GM11168 (cell line): ENCODE measurements around the gene RNF141.

Experiments
- in situ Hi-C: fragments of 300-500 bp; cut with MboI; formaldehyde crosslinking; loops from one replicate; pipeline ENCODE4 v1.12.0; 2022; ENCODE audit warnings: low sequenced_read_pairs; ENCODE audit not compliant: unreplicated experiment

RNF141 gene

GRCh38 chr11:10561947-10562346, 21.0 kb upstream of the RNF141 start:
- in situ Hi-C loops = no loop called here

- in situ Hi-C loops = no loop called here
These were observed 20.2 kb upstream of the RNF141 start for GRCh38 chr11:10561043-10561818.

GRCh38 chr11:10558288-10558687, 17.3 kb upstream of the RNF141 start:
- in situ Hi-C loops = no loop called here

- in situ Hi-C loops = no loop called here
These were observed 15.6 kb upstream of the RNF141 start for GRCh38 chr11:10556590-10556989.

GRCh38 chr11:10551845-10552352, 10.9 kb upstream of the RNF141 start:
- in situ Hi-C loops = no loop called here

GRCh38 chr11:10551290-10551592, 10.3 kb upstream of the RNF141 start:
- in situ Hi-C loops = no loop called here

GRCh38 chr11:10550503-10551289, 9.7 kb upstream of the RNF141 start:
- in situ Hi-C loops = no loop called here

- in situ Hi-C loops = no loop called here
These were observed 3.8 kb upstream of the RNF141 start for GRCh38 chr11:10544491-10545465.

GRCh38 chr11:10543782-10544181, 2.8 kb upstream of the RNF141 start:
- in situ Hi-C loops = no loop called here

- in situ Hi-C loops = no loop called here
These were observed 1.8 kb upstream of the RNF141 start for GRCh38 chr11:10542776-10543175.

GRCh38 chr11:10541561-10541930, 559 bp upstream of the RNF141 start:
- in situ Hi-C loops = no loop called here

GRCh38 chr11:10540546-10540914, 457 bp downstream of the RNF141 start:
- in situ Hi-C loops = no loop called here

- in situ Hi-C loops = no loop called here
These were observed 1.6 kb downstream of the RNF141 start for GRCh38 chr11:10539339-10539738.

GRCh38 chr11:10538924-10539323, 2.1 kb downstream of the RNF141 start:
- in situ Hi-C loops = no loop called here

- in situ Hi-C loops = no loop called here
These were observed 3.4 kb downstream of the RNF141 start for GRCh38 chr11:10537600-10537999.

- in situ Hi-C loops = no loop called here
These were observed 6.7 kb downstream of the RNF141 start for GRCh38 chr11:10534316-10534715.

GRCh38 chr11:10533323-10533722, 7.7 kb downstream of the RNF141 start:
- in situ Hi-C loops = no loop called here

GRCh38 chr11:10532526-10532925, 8.5 kb downstream of the RNF141 start:
- in situ Hi-C loops = no loop called here

GRCh38 chr11:10529279-10529678, 11.7 kb downstream of the RNF141 start:
- in situ Hi-C loops = loop anchor here (10.0 kb wide), 1 partner anchor 206 kb away; no protein-coding TSS in a partner anchor

GRCh38 chr11:10528121-10528520, 12.9 kb downstream of the RNF141 start:
- in situ Hi-C loops = loop anchor here (10.0 kb wide), 1 partner anchor 207 kb away; no protein-coding TSS in a partner anchor
